Right cardiac atrium (tissue), 5 donors: ENCODE data around the gene RIBC1. TPM values are rescaled to one million over a fixed set of nuclear protein-coding genes. Genes with fewer than 3 reads are reported as not detected.
A peak's percentile ranks its signal among the peaks of the same experiment; 100 is the strongest.
"Not testable (repeated sequence)": the region's sequence is repeated elsewhere in the genome, so short reads cannot be mapped to it uniquely, and the experiment has no call there.

Experiments used
- ATAC-seq, 2 donors: fragments of 200-7000 bp; cut with Tn5 transposase; one replicate each; pipeline versions ENCODE4 v1.8.0 to v1.9.1; 2020; ENCODE audit warnings: moderate library complexity in 2 of 2, mild to moderate bottlenecking in 1 of 2
- DNase-seq, 3 donors: peaks; one replicate each; pipeline ENCODE4 v3.0.0-alpha.2; 2020
- H3K27ac ChIP-seq: one replicate; pipeline ENCODE4 v1.5.1; 2013; ENCODE audit warnings: mild to moderate bottlenecking, low read length, control low read depth, moderate library complexity
- H3K27me3 ChIP-seq: one replicate; pipeline ENCODE4 v1.6.1; 2013; ENCODE audit not compliant: control insufficient read depth, insufficient read depth
- H3K4me1 ChIP-seq: one replicate; pipeline ENCODE4 v1.6.1; 2013; ENCODE audit warnings: low read length; ENCODE audit not compliant: control insufficient read depth, insufficient read depth
- H3K4me3 ChIP-seq: one replicate; pipeline ENCODE4 v1.5.1; 2013; ENCODE audit warnings: low read length, control low read depth
- H3K9me3 ChIP-seq: one replicate; pipeline ENCODE4 v1.6.1; 2013; ENCODE audit warnings: low read length; ENCODE audit not compliant: control insufficient read depth
- WGBS: extraction: QIAGEN DNeasy Blood & Tissue Kit; methylation state at CpG from one replicate; pipeline ENCODE4 v1.1.7; 2013; 5-methylcytosine and 5-hydroxymethylcytosine counted together
- intact Hi-C, 4 donors: fragments of 100-400 bp; cut with DNase I; formaldehyde crosslinking; loops; one replicate each; pipeline versions ENCODE4 v1.11.0 to v1.14.0; 2022 to 2023
- polyA plus RNA-seq: library from polyadenylated mRNA; stranded (reverse); fragments of 200-250 nt; gene quantifications from one replicate; pipeline ENCODE4 v1.2.3, GENCODE V29; 2013
- total RNA-seq, 4 donors: library from RNA; stranded (reverse); fragmentation: NEBNext Ultra II Directional; extraction: Animal tissue kit (Norgen Biotek cat#: 25700); gene quantifications; one replicate each; pipeline ENCODE4 v1.2.1, GENCODE V29; 2021
- donor health status: healthy with polysubstance abuse.
- donor health status: DM: no; HTN: yes; CAD: no.
- donor health status: DM: no; HTN: no; CAD: no.
- donor health status: DM: no; HTN: yes; CAD: no; lungs with severe emphysema.
- donor health status: DM: yes; HTN: yes; CAD: no.

RIBC1 gene
- total and polyA plus RNA-seq, 5 donors: 0.67 to 1.8 (median 0.94) TPM

DNA sequence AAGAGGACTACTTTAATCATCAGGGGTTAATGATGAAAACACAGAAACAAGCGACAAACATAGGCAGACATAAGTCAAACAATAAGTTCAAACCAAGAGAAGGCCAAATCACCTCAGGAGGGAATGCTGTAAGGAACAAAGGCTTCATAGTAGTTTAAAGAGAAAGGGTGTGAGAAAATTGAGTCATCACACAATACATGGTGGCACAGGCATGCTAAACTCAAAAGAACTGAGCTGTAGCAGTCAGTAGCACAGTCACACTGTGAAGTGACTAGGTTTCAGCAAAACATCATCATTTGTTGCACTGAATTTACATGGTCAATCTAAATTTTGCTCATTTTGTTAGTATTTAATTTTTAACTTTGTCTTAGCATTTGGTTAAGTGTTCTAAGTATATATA lies 24.5 kb upstream of the RIBC1 start:
- WGBS: 100% methylated on average over 1 of the region's 1 CpG
- Histone ChIP-seq H3K9me3 (no peaks in the 10 kb centered on the region), H3K4me1 (no peaks in the 10 kb centered on the region), H3K4me3 (no peak overlapping the region), H3K27me3 (no peaks in the 10 kb centered on the region), H3K27ac (no peak overlapping the region)
- intact Hi-C loops: no loop called here
- no peak for DNase-seq
- ATAC-seq: no peak

GRCh38 chrX:53403535-53403934 lies 19.1 kb upstream of the RIBC1 start:
- Histone ChIP-seq H3K27me3 (no peaks in the 10 kb centered on the region), H3K4me1 (no peaks in the 10 kb centered on the region), H3K27ac (no peak overlapping the region), H3K4me3 (no peak overlapping the region), H3K9me3 (no peaks in the 10 kb centered on the region)
- DNase-seq: no peak
- ATAC-seq: no peak
- WGBS: 91% methylated on average over 10 of the region's 10 CpGs
- intact Hi-C loops: no loop called here

DNA sequence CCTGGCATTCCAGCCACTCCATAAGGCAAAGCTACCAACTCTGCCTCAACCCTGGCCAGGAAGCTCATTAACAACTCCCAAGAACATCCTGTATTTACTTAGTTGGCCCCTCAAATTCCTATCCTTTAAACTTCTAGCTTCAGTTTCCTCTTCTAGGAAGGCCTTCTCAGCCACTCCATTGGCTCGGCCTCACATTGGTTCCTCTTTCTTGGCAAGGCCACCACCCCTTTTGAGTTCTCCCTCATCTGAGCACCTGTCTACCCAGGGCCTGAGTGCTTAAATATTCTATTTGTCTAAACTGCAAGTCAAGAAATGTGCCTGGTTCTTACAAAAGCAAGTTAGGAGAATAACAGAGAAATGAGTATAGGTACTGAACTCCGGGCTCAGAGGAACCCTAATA lies 10.2 kb upstream of the RIBC1 start:
- DNase-seq (no peak), ATAC-seq (no peak)
- H3K27me3 ChIP-seq: no peaks in the 10 kb centered on the region
- 95% methylated on average over 2 of the region's 2 CpGs for WGBS
- intact Hi-C loops: no loop called here
- no peak overlapping the region for H3K27ac ChIP-seq
- H3K9me3 ChIP-seq: no peaks in the 10 kb centered on the region
- H3K4me1 ChIP-seq: no peaks in the 10 kb centered on the region
- H3K4me3 ChIP-seq: no peak overlapping the region

DNA sequence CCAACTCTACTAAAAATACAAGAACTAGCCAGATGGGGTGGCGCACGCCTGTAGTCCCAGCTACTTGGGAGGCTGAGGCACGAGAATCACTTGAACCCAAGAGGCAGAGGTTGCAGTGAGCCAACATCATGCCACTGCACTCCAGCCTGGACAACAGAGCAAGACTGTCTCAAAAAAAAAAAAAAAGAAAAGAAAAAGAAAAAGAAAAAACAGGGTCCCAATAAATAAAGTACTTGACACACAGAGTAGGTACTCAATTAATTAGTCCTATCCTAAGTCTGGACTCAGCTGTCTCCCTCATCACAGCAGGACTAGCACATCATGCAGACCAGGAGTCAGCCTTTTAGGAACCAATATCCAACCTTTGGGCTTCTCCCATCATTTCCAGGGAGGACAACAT lies 2.3 kb upstream of the RIBC1 start:
- H3K9me3 ChIP-seq, DNase-seq, H3K4me3 ChIP-seq, intact Hi-C loops, H3K27ac ChIP-seq, H3K27me3 ChIP-seq, H3K4me1 ChIP-seq, ATAC-seq: not testable (repeated sequence)
- 95% methylated on average over 3 of the region's 3 CpGs for WGBS

DNA sequence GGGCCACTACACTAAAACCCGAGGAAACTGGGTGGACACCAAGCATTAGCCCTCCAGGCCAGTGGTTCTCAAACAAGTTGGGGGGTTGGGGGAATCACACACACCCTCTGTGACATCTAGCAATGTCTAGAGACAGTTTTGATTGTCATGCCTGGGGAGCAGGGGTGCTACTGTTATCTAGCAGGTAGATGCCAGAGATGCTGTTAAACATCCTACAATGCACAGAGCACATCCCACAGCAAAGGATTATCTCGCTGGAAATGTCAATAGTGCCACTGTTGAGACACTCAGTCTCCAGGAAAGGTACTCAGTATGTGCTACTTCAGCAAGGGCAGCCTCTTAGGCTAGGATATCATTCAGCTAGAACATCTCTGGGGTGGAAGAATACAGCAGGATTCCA lies 1.5 kb upstream of the RIBC1 start:
- intact Hi-C loops: no loop called here
- no peaks in the 10 kb centered on the region for H3K9me3 ChIP-seq
- peaks cover 5% of the 10 kb centered on the region for H3K4me1 ChIP-seq
- 29% methylated on average over 2 of the region's 2 CpGs for WGBS
- DNase-seq (no peak), ATAC-seq (no peak)
- peak overlapping the region; percentile 55 for H3K4me3 ChIP-seq
- no peak overlapping the region for H3K27ac ChIP-seq
- H3K27me3 ChIP-seq: no peaks in the 10 kb centered on the region

DNA sequence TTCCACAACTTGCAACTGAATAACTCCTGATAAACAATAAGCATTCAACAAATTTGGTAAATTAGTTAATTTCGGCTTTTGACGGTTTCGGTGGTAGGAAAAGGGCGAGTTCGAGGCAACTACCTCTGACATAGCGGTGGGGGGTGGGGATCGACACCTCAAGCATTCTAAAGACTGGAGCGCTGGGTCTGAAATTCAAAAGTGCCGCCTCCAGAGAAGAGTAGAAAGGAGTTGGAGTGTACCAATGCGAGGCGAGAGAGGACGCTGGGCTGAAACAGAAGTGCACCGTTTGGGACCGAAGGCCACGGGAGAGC lies 944 bp upstream of the RIBC1 start:
- Histone ChIP-seq H3K27ac (peak overlapping the region; percentile 74), H3K4me3 (peak overlapping the region; percentile 55), H3K27me3 (no peaks in the 10 kb centered on the region), H3K9me3 (no peaks in the 10 kb centered on the region), H3K4me1 (peaks cover 5% of the 10 kb centered on the region)
- ATAC-seq (no peak), DNase-seq (no peak)
- intact Hi-C loops: no loop called here
- under 1% methylated on average over 15 of the region's 15 CpGs for WGBS

DNA sequence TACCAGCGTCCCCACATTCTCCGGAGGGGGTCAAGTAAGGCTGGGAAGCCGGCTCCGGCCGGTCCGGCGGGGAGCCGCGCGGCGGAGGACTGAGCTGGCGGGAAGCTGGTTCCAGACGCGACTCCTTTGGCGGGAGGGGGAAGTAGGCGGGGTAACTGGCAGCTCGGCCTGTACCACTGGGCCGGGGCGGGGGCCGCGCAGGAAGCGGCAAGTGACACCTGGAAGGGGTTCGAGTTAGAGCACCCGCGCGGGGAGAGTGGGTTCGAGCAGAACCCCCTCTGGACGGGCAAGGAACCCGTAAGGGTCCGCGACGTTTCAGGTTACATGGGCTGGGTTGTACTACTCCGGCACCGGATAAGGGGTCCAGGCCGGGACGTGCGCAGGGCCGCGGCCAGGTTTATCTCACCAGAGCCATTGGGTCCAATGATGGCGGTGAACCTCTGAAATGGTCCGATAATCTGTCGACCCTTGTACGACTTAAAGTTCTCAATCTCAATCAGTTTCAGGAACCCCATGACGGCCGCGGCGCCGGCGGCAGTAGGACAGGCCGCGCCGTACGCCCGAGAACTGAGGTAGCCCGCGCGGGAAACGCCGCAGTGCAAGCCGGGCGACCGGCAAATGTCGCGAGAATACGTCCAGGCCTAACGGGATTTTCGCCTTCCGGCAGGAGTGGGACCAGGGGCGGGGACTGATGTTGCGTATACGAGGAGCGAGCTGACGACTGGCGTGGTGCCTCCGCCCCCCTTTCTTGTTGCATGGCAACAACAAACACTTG lies 400 bp upstream of the RIBC1 start, which contains the start of gene SMC1A:
Gene SMC1A, minus strand, starts transcription at position 569 of the 775 bp plus-strand sequence. Its CDS starts 54 bp downstream, at position 515.
- Histone ChIP-seq H3K27me3 (no peaks in the 10 kb centered on the region), H3K4me1 (peaks cover 5% of the 10 kb centered on the region), H3K9me3 (no peaks in the 10 kb centered on the region), H3K4me3 (peak within 1 kb of the TSS; percentile 59), H3K27ac (peak within 1 kb of the TSS; percentile 74)
- intact Hi-C loops: no loop called here
- WGBS: under 1% methylated on average over 75 of the region's 75 CpGs
- ATAC-seq (peak; percentile 98), DNase-seq (peak; percentile 98 to 99 (median 99))

DNA sequence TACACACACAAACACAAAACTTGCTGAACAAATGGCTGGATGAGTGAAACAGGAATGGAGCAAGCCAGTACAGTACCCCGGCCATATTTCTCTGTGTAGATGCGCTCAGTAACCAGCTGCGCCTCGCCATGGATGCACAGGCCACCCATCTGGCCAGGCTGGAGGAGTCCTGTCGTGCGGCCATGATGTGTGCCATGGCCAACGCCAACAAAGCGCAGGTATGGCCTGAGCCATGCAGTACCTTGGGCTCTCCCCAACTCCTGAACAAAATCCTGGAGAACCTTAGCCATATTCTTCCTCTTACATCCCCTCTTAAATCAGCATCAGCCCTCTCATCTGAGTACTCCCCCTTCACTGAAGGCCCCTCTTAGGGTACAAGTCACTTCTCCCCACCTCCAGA lies 7.1 kb downstream of the RIBC1 start:
- H3K27ac ChIP-seq: no peak overlapping the region
- H3K4me3 ChIP-seq: no peak overlapping the region
- ATAC-seq: no peak
- no peaks in the 10 kb centered on the region for H3K27me3 ChIP-seq
- WGBS: 94% methylated on average over 8 of the region's 8 CpGs
- DNase-seq: no peak
- no peaks in the 10 kb centered on the region for H3K9me3 ChIP-seq
- intact Hi-C loops: loop anchor here in 1 of 4 donors (10.0 kb wide), 1 partner anchor 115 kb away; no protein-coding TSS in a partner anchor
- no peaks in the 10 kb centered on the region for H3K4me1 ChIP-seq

DNA sequence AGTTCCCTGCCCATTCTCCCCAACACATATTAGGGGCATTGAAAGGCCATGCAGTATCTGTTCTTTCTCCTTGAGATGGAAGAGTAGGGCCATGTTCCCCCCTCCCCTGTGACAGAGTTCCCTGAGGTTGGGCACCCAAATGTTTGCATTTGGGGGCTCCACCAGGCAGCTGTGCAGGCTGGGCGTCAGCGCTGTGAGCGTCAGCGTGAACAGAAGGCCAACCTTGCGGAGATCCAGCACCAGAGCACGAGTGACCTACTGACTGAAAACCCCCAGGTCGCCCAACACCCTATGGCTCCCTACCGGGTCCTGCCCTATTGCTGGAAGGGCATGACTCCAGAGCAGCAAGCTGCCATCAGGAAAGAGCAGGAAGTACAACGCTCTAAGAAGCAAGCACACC lies 7.6 kb downstream of the RIBC1 start:
- Histone ChIP-seq H3K27ac (no peak overlapping the region), H3K4me3 (no peak overlapping the region), H3K9me3 (no peaks in the 10 kb centered on the region), H3K4me1 (no peaks in the 10 kb centered on the region), H3K27me3 (no peaks in the 10 kb centered on the region)
- intact Hi-C loops: loop anchor here in 1 of 4 donors (10.0 kb wide), 1 partner anchor 115 kb away; no protein-coding TSS in a partner anchor
- DNase-seq (no peak), ATAC-seq (no peak)
- 92% methylated on average over 9 of the region's 9 CpGs for WGBS

GRCh38 chrX:53433651-53434639 lies 11.3 kb downstream of the RIBC1 start, which contains the start of gene HSD17B10:
Gene HSD17B10, minus strand, starts transcription at chrX:53434370. Its CDS starts 25 bp downstream, at chrX:53434345.
- Histone ChIP-seq H3K4me1 (no peaks in the 10 kb centered on the region), H3K4me3 (peak within 1 kb of the TSS; percentile 54), H3K9me3 (no peaks in the 10 kb centered on the region), H3K27me3 (no peaks in the 10 kb centered on the region), H3K27ac (peak within 1 kb of the TSS; percentile 43)
- ATAC-seq (peak; percentile 98), DNase-seq (peak; percentile 93 to 96 (median 95))
- intact Hi-C loops: loop anchor here in 1 of 4 donors (10.0 kb wide), 1 partner anchor 119 kb away; no protein-coding TSS in a partner anchor
- 5% methylated on average over 61 of the region's 61 CpGs for WGBS

- ATAC-seq: peak; percentile 41 to 59
Measured at GRCh38 chrX:53435997-53436396, 13.3 kb downstream of the RIBC1 start.

More at GRCh38 chrX:53435997-53436396, 13.3 kb downstream of the RIBC1 start:
- 6% methylated on average over 4 of the region's 4 CpGs for WGBS
- H3K27me3 ChIP-seq: no peaks in the 10 kb centered on the region
- no peaks in the 10 kb centered on the region for H3K4me1 ChIP-seq
- no peak overlapping the region for H3K27ac ChIP-seq
- intact Hi-C loops: loop anchor here in 2 of 4 donors (5.0 to 10.0 kb wide), 2 partner anchors 119 to 121 kb away; no protein-coding TSS in a partner anchor
- DNase-seq: peak; percentile 31 to 67 (median 64)
- H3K4me3 ChIP-seq: no peak overlapping the region
- no peaks in the 10 kb centered on the region for H3K9me3 ChIP-seq
